PFSK-1 (cell line): ENCODE results near the gene RNF126.

ENCODE experiments used
- FOXP2 ChIP-seq: optimal IDR thresholded peaks from 2 replicates; pipeline ENCODE3; 2011; ENCODE audit warnings: borderline replicate concordance, control low read depth, inconsistent platforms; ENCODE audit not compliant: insufficient read depth; ENCODE audit errors: extremely low read length, extremely low read depth
- POLR2AphosphoS5 ChIP-seq: IDR thresholded peaks from 2 replicates; pipeline ENCODE4 v1.6.1; 2012; ENCODE audit warnings: low read depth, mild to moderate bottlenecking, control low read depth, low read length, moderate library complexity
- SIN3A ChIP-seq: IDR thresholded peaks from 2 replicates; pipeline ENCODE4 v1.6.1; 2012; ENCODE audit warnings: mild to moderate bottlenecking, low read length, moderate library complexity, borderline replicate concordance; ENCODE audit not compliant: insufficient read depth
- TAF1 ChIP-seq: IDR thresholded peaks from 2 replicates; pipeline ENCODE4 v1.6.1; 2012; ENCODE audit warnings: low read length, control low read depth, borderline replicate concordance; ENCODE audit not compliant: insufficient read depth
- TF ChIP-seq, protein P1 (sequence below), 2 experiments: IDR thresholded peaks; 2 replicates each; pipeline versions ENCODE4 v1.6.1 to v1.8.0; 2011 to 2012; ENCODE audit warnings: low read depth in 2 of 2, low read length in 2 of 2, control low read depth in 1 of 2, inconsistent platforms in 1 of 2, mild to moderate bottlenecking in 1 of 2, moderate library complexity in 1 of 2; ENCODE audit not compliant: insufficient read depth in 1 of 2

RNF126 gene

DNA sequence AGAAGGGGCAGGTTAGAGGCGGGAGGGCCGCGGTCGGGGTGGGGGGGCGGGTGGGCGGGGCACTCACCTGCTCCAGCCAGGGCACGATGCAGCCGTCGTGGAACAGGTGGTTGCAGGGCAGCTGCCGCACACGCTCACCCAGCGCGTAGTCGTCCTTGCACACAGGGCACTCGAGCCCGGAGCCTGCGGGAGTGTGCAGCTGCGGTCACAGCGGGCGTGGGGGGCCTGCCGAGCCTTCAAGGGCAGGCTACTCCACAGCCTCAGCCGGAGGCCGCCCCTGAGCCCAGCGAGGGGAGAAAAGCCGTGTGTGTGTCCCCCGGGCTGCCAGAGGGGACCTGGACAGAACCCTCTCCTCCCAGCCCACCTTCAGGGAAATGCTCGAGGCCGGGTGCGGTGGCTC lies 14.7 kb downstream of the RNF126 start:
- no peak for TF ChIP-seq TAF1
- no peak for TF ChIP-seq POLR2AphosphoS5
- no peak for TF ChIP-seq FOXP2
- TF ChIP-seq, protein P1, sequence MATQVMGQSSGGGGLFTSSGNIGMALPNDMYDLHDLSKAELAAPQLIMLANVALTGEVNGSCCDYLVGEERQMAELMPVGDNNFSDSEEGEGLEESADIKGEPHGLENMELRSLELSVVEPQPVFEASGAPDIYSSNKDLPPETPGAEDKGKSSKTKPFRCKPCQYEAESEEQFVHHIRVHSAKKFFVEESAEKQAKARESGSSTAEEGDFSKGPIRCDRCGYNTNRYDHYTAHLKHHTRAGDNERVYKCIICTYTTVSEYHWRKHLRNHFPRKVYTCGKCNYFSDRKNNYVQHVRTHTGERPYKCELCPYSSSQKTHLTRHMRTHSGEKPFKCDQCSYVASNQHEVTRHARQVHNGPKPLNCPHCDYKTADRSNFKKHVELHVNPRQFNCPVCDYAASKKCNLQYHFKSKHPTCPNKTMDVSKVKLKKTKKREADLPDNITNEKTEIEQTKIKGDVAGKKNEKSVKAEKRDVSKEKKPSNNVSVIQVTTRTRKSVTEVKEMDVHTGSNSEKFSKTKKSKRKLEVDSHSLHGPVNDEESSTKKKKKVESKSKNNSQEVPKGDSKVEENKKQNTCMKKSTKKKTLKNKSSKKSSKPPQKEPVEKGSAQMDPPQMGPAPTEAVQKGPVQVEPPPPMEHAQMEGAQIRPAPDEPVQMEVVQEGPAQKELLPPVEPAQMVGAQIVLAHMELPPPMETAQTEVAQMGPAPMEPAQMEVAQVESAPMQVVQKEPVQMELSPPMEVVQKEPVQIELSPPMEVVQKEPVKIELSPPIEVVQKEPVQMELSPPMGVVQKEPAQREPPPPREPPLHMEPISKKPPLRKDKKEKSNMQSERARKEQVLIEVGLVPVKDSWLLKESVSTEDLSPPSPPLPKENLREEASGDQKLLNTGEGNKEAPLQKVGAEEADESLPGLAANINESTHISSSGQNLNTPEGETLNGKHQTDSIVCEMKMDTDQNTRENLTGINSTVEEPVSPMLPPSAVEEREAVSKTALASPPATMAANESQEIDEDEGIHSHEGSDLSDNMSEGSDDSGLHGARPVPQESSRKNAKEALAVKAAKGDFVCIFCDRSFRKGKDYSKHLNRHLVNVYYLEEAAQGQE (IDR thresholded peaks at IDR 0.05; ENCODE audit: insufficient read depth in 1 of 2, low read depth in 2 of 2, low read length in 2 of 2), result no peak
- TF ChIP-seq SIN3A, result no peak

DNA sequence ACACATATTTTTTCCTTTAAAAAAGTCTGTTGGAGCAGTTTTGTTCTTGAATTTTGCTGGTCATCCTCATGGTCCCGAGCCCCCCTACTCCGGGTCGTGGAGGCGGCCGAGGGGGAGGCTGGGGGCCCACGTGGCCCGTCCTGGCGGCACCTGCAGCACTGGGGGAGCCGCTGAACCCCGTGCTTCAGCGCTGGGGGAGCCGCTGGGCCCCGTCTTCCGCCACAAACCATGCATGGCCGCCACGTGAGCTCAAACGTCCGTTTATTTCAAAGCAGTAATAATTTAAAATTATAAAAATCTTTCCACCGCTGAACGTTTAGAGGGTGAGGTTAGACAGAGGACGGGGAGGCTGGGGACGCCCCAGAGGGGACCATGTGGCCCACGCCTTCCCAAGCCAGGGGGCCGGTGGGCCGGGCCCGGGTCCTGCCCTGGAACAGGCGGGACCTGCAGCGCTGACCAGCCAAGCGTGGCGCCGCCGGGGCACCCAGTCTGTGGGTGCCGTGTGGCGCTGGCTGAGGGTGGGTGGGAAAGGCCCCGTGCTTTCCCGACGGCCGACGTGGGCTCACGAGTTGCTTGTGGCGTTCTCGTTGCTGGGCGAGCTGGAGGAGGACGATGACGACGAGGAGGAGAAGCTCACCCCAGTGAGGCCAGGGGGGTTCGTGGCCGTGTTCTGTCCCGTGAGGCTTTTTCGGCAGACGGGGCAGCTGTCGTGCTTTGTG lies 15.3 kb downstream of the RNF126 start:
- TF ChIP-seq, protein P1 (IDR thresholded peaks at IDR 0.05; ENCODE audit: insufficient read depth in 1 of 2, low read depth in 2 of 2, low read length in 2 of 2), result no peak
- TF ChIP-seq FOXP2, result no peak
- TF ChIP-seq TAF1, result no peak
- TF ChIP-seq POLR2AphosphoS5, result no peak
- TF ChIP-seq SIN3A, result no peak

DNA sequence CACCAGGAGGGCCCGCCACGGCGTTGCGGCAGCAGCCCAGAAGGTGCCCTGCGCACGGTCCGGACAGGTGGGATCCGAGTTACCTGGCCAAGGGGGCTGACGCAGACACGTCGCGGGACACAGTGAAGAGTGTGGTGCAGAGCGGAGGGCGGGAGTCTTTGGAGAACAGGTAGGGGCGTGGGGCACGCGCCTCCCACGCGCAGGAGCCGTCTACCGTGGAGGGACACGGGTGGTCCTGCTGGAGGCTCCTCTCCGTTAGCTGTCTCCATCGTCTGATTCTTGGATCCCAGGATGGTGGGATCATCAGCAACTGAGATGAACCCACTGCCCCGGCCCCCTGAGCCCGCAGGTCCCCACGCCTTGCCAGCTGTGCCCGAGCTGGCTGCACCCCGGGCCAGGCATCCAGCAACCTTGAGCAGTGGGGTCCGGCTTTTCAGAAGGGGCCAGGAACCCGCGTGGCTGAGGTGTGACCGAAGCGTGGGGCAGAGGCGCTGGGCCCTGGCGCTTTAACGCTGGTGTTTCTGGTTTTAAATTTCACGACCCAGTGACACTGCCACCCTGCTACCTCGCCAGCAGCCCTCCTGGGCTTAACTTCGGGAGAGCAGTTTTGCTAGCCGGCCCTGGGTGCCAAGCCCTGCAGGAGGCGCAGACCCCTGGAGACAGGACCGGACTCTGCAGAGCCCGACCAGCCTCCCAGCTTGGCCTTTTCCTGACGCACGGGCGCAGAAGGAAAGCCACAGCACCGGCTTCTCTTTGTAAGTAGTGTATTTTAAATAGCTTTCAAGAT lies 16.0 kb downstream of the RNF126 start:
- TF ChIP-seq SIN3A, result no peak

DNA sequence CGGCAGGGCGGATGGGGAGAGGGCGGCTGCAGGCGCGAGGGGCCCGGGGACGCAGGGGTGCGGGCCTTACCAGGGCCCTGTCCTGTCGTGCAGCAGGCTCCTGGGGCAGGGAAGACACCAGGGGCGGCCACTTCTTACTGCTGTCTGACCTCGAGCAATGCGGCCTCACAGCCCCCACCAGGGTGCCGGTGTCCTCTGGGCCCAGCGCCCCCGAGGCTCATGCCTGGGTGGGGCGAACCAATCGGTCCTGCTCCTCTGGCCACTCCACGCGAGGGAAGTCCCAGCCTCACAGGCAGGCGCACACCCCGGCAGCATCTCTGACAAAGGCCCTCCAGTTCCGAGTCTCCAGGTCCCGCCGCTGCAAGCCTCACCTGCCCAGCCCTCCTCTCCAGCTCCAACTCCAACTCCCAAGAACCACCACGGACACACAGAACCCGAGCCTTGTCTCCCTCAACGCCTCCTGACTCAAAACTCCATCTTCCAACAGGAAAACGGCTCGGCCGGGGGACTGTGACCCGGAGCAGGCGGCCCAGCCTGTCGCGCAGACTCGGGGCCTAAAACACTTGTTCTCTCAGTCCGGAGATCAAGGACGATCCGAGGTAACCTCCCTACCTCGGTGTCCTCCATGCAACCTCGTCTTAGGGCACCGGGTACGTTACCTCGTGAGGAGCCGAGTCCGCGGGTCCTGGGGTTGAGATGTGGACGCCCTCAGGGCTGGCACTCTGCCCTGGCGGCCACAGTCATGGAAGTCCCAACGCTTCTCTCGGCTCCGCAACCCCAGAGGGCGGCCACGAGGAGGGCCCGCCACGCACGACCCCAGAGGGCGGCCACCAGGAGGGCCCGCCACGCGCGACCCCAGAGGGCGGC lies 16.9 kb downstream of the RNF126 start:
- TF ChIP-seq SIN3A, result no peak
- TF ChIP-seq POLR2AphosphoS5, result no peak
- TF ChIP-seq, protein P1 (IDR thresholded peaks at IDR 0.05; ENCODE audit: insufficient read depth in 1 of 2, low read depth in 2 of 2, low read length in 2 of 2), result no peak
- no peak for TF ChIP-seq FOXP2
- no peak for TF ChIP-seq TAF1

DNA sequence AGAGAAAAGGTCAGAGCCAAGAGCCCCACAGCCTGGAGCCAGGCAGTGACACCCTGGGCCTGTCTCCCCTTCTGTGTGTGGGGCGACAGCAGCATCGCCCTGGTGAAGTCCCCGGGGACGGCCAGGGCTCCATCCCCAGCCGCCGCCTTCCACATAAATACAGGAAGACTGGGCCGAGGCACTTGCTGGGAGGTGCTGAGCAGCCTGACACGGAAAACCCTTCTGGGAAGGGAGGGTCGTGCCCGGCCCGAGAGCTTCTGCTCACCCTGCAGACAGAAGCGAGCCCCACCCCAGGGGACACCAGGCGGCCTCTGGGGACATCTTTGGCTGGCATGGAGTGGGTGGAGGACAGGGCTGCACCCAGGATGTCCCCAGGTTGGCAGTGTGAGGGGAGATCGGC lies 18.2 kb downstream of the RNF126 start:
- TF ChIP-seq TAF1 (no peak), POLR2AphosphoS5 (no peak), SIN3A (no peak), FOXP2 (no peak)
- TF ChIP-seq, protein P1 (IDR thresholded peaks at IDR 0.05; ENCODE audit: insufficient read depth in 1 of 2, low read depth in 2 of 2, low read length in 2 of 2), result no peak
